Astrocyte (in vitro differentiated cells and primary cell): ENCODE measurements around the gene SAA1. TPM values are rescaled to one million over a fixed set of nuclear protein-coding genes. Genes with fewer than 3 reads are reported as not detected.

ENCODE experiments used
- DNase-seq: peaks from one replicate; pipeline ENCODE4 v3.0.0-alpha.2; 2010; ENCODE audit warnings: low read depth
- FAIRE-seq: peaks from 2 replicates; lab custom pipeline; 2011; peaks lifted over from hg19 to GRCh38; lab: Jason Lieb, UNC
- H2AFZ ChIP-seq: 2 replicates; pipeline ENCODE4 v1.6.0; 2012; ENCODE audit warnings: low read depth, low read length, inconsistent platforms
- H3K27ac ChIP-seq: 2 replicates; pipeline ENCODE4 v1.5.1; 2011; ENCODE audit warnings: low read depth, low read length, inconsistent platforms
- H3K27me3 ChIP-seq: 2 replicates; pipeline ENCODE4 v1.6.0; 2011; ENCODE audit warnings: low read length, inconsistent platforms; ENCODE audit not compliant: insufficient read depth
- H3K36me3 ChIP-seq: 2 replicates; pipeline ENCODE4 v1.5.1; 2011; ENCODE audit warnings: low read length, inconsistent platforms; ENCODE audit not compliant: insufficient read depth
- H3K4me1 ChIP-seq: 2 replicates; pipeline ENCODE4 v1.5.1; 2011; ENCODE audit warnings: low read length, inconsistent platforms; ENCODE audit not compliant: insufficient read depth
- H3K4me2 ChIP-seq: 2 replicates; pipeline ENCODE4 v1.6.0; 2012; ENCODE audit warnings: low read length, inconsistent platforms
- H3K4me3 ChIP-seq: 2 replicates; pipeline ENCODE4 v1.5.1; 2011; ENCODE audit warnings: low read depth, mild to moderate bottlenecking, low read length, inconsistent platforms; ENCODE audit not compliant: insufficient read depth
- H3K79me2 ChIP-seq: 2 replicates; pipeline ENCODE4 v1.6.0; 2012; ENCODE audit warnings: mild to moderate bottlenecking, low read length, inconsistent platforms; ENCODE audit not compliant: insufficient read depth
- H3K9ac ChIP-seq: 2 replicates; pipeline ENCODE4 v1.6.0; 2012; ENCODE audit warnings: mild to moderate bottlenecking, low read length, inconsistent platforms
- H3K9me3 ChIP-seq: 2 replicates; pipeline ENCODE4 v1.5.1; 2012; ENCODE audit warnings: low read depth, mild to moderate bottlenecking, low read length, inconsistent platforms; ENCODE audit not compliant: insufficient read depth
- H4K20me1 ChIP-seq: 2 replicates; pipeline ENCODE4 v1.6.0; 2012; ENCODE audit warnings: low read length, inconsistent platforms; ENCODE audit not compliant: insufficient read depth
- H3K27ac Mint-ChIP-seq: one replicate; pipeline ENCODE4 v1.8.0; 2021; ENCODE audit warnings: mild to moderate bottlenecking, mixed read lengths; ENCODE audit not compliant: unreplicated experiment
- H3K27me3 Mint-ChIP-seq: one replicate; pipeline ENCODE4 v1.8.0; 2021; ENCODE audit warnings: low read depth, mixed read lengths; ENCODE audit not compliant: unreplicated experiment
- H3K36me3 Mint-ChIP-seq: one replicate; pipeline ENCODE4 v1.8.0; 2021; ENCODE audit warnings: low read depth, mixed read lengths; ENCODE audit not compliant: unreplicated experiment
- H3K4me1 Mint-ChIP-seq: one replicate; pipeline ENCODE4 v1.8.0; 2021; ENCODE audit warnings: low read depth, mixed read lengths; ENCODE audit not compliant: unreplicated experiment
- H3K4me3 Mint-ChIP-seq: one replicate; pipeline ENCODE4 v1.8.0; 2021; ENCODE audit warnings: mild to moderate bottlenecking, moderate library complexity, mixed read lengths; ENCODE audit not compliant: unreplicated experiment
- H3K9me3 Mint-ChIP-seq: one replicate; pipeline ENCODE4 v1.8.0; 2021; ENCODE audit warnings: mild to moderate bottlenecking, mixed read lengths; ENCODE audit not compliant: unreplicated experiment
- CTCF ChIP-seq: IDR thresholded peaks from 2 replicates; pipeline ENCODE4 v1.5.1; 2011; ENCODE audit warnings: low read depth, mild to moderate bottlenecking, inconsistent platforms, low read length, moderate library complexity; ENCODE audit not compliant: insufficient read depth
- EZH2 ChIP-seq: IDR thresholded peaks from 2 replicates; pipeline ENCODE4 v1.6.1; 2012; ENCODE audit warnings: mild to moderate bottlenecking, low read length, inconsistent platforms; ENCODE audit not compliant: insufficient read depth
- total RNA-seq: library from RNA; stranded (reverse); gene quantifications from 2 replicates; pipeline ENCODE4 v1.2.1, GENCODE V29; 2021

Gene SAA1
- total RNA-seq, 1 donor from 2014 or later = 0.43 TPM

- Histone ChIP-seq H3K36me3 (peaks cover 41% of the 10 kb centered on the region), H3K27me3 (no peaks in the 10 kb centered on the region), H3K9me3 (no peaks in the 10 kb centered on the region), H3K79me2 (no peaks in the 10 kb centered on the region), H2AFZ (no peak overlapping the region), H3K9ac (no peak overlapping the region), H4K20me1 (no peaks in the 10 kb centered on the region), H3K4me1 (no peaks in the 10 kb centered on the region), H3K27ac (no peak overlapping the region), H3K4me2 (no peak overlapping the region), H3K4me3 (no peak overlapping the region)
- H3K27me3 Mint-ChIP-seq = no peaks in the 10 kb centered on the region
- TF ChIP-seq CTCF = no peak
- no peak for TF ChIP-seq EZH2
- no peaks in the 10 kb centered on the region for H3K9me3 Mint-ChIP-seq
- H3K36me3 Mint-ChIP-seq = peaks cover 14% of the 10 kb centered on the region
- no peak overlapping the region for H3K27ac Mint-ChIP-seq
- H3K4me3 Mint-ChIP-seq = no peak overlapping the region
- no peak for DNase-seq
- no peak for FAIRE-seq
- no peaks in the 10 kb centered on the region for H3K4me1 Mint-ChIP-seq
Observed at GRCh38 chr11:18288911-18289310, 22.8 kb downstream of the SAA1 start.

DNA sequence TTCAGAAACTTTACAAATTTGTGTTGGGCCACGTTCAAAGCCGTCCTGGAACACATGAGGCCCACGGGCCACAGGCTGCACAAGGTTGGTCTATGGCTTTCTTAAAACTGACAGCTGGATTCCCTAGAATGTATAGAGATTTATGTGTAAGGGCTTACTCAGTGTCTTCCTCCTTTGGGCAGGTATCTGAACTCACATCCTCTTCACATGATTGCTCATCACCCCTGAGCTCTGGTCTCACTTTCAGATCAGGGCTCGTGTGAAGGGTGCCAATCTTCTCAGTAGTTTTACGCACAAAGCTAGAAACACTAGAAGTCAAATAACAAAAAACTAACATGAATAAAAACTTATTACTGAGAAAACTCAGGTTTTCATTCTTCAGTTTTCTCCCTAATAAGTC is 28.8 kb downstream of the SAA1 start:
- Mint-ChIP-seq H3K36me3 (peaks cover 15% of the 10 kb centered on the region), H3K27me3 (no peaks in the 10 kb centered on the region), H3K4me3 (no peak overlapping the region), H3K9me3 (no peaks in the 10 kb centered on the region), H3K27ac (no peak overlapping the region), H3K4me1 (no peaks in the 10 kb centered on the region)
- no peak for FAIRE-seq
- H3K4me3 ChIP-seq = no peak overlapping the region
- no peaks in the 10 kb centered on the region for H4K20me1 ChIP-seq
- H3K4me1 ChIP-seq = no peaks in the 10 kb centered on the region
- no peaks in the 10 kb centered on the region for H3K9me3 ChIP-seq
- H3K27me3 ChIP-seq = no peaks in the 10 kb centered on the region
- no peak overlapping the region for H3K27ac ChIP-seq
- H2AFZ ChIP-seq = no peak overlapping the region
- H3K4me2 ChIP-seq = no peak overlapping the region
- H3K9ac ChIP-seq = no peak overlapping the region
- DNase-seq = no peak
- H3K79me2 ChIP-seq = no peaks in the 10 kb centered on the region
- no peak for TF ChIP-seq EZH2
- TF ChIP-seq CTCF = no peak
- peaks cover 51% of the 10 kb centered on the region for H3K36me3 ChIP-seq

- no peak overlapping the region for H3K4me2 ChIP-seq
- peaks cover 14% of the 10 kb centered on the region for H3K36me3 Mint-ChIP-seq
- H3K27me3 ChIP-seq = no peaks in the 10 kb centered on the region
- no peak for TF ChIP-seq CTCF
- TF ChIP-seq EZH2 = no peak
- H3K9ac ChIP-seq = no peak overlapping the region
- H3K27ac ChIP-seq = no peak overlapping the region
- H3K27me3 Mint-ChIP-seq = no peaks in the 10 kb centered on the region
- no peaks in the 10 kb centered on the region for H3K4me1 Mint-ChIP-seq
- no peaks in the 10 kb centered on the region for H3K9me3 Mint-ChIP-seq
- H2AFZ ChIP-seq = no peak overlapping the region
- no peak overlapping the region for H3K27ac Mint-ChIP-seq
- no peaks in the 10 kb centered on the region for H3K9me3 ChIP-seq
- peaks cover 50% of the 10 kb centered on the region for H3K36me3 ChIP-seq
- H3K79me2 ChIP-seq = no peaks in the 10 kb centered on the region
- no peak for DNase-seq
- no peaks in the 10 kb centered on the region for H3K4me1 ChIP-seq
- no peaks in the 10 kb centered on the region for H4K20me1 ChIP-seq
- no peak for FAIRE-seq
- no peak overlapping the region for H3K4me3 ChIP-seq
- H3K4me3 Mint-ChIP-seq = no peak overlapping the region
Observed at GRCh38 chr11:18295316-18295715, 29.3 kb downstream of the SAA1 start.
